HEK293 (cell line): ENCODE results near the gene DOK3.

Source experiments
- CTCF ChIA-PET: fragments of 350-600 bp; formaldehyde crosslinking; extraction: SDS; loops from one replicate; lab custom pipeline; 2021; ENCODE audit warnings: antibody characterized with exemption; lab: Yijun Ruan, JAX
- POLR2A ChIA-PET: fragments of 300-600 bp; formaldehyde crosslinking; extraction: SDS; loops from one replicate; lab custom pipeline; 2020; ENCODE audit warnings: antibody characterized with exemption, inconsistent platforms; lab: Yijun Ruan, JAX
- H3K27ac ChIP-seq: fragments of 200-500 bp; sonication (Bioruptor generic); 2 replicates; pipeline ENCODE4 v1.5.1; 2014; ENCODE audit warnings: low read depth, low read length, control low read depth, inconsistent platforms; ENCODE audit errors: extremely low read depth
- H3K36me3 ChIP-seq, 2 experiments: fragments of 200-500 bp in 1 of 2; sonication (Bioruptor generic) in 1 of 2; 1 replicate in 1 of 2; 2 replicates in 1 of 2; pipeline ENCODE4 v1.5.1; 2014 to 2017; ENCODE audit warnings: inconsistent platforms in 2 of 2, low read length in 2 of 2; ENCODE audit not compliant: control insufficient read depth in 2 of 2, insufficient read depth in 1 of 2
- H3K4me1 ChIP-seq: fragments of 200-500 bp; sonication (Bioruptor generic); 2 replicates; pipeline ENCODE4 v1.5.1; 2014; ENCODE audit warnings: mild to moderate bottlenecking, low read length, inconsistent platforms; ENCODE audit not compliant: control insufficient read depth, insufficient read depth
- H3K4me3 ChIP-seq: 2 replicates; pipeline ENCODE4 v1.5.1; 2011; ENCODE audit warnings: low read depth, mild to moderate bottlenecking, control low read depth, low read length, moderate library complexity
- H3K9me3 ChIP-seq: fragments of 200-500 bp; sonication (Bioruptor generic); 2 replicates; pipeline ENCODE4 v1.5.1; 2014; ENCODE audit warnings: low read depth, low read length, inconsistent platforms; ENCODE audit not compliant: control insufficient read depth, insufficient read depth
- GLIS1 ChIP-seq: fragments of 450-650 bp; formaldehyde crosslinking; IDR thresholded peaks from 2 replicates; pipeline ENCODE4 v1.5.1; 2016; ENCODE audit warnings: missing biosample characterization, missing genetic modification characterization
- YY1 ChIP-seq: fragments of 450-650 bp; formaldehyde crosslinking; IDR thresholded peaks from 2 replicates; pipeline ENCODE4 v1.5.1; 2018; ENCODE audit warnings: missing biosample characterization, missing genetic modification characterization
- YY2 ChIP-seq: fragments of 450-650 bp; formaldehyde crosslinking; IDR thresholded peaks from 2 replicates; pipeline ENCODE4 v1.5.1; 2016; ENCODE audit warnings: missing biosample characterization, missing genetic modification characterization
- ZFHX2 ChIP-seq: fragments of 450-650 bp; formaldehyde crosslinking; conservative IDR thresholded peaks from 2 replicates; pipeline ENCODE4 v1.5.1; 2016; ENCODE audit warnings: missing biosample characterization, missing genetic modification characterization
- ZFP3 ChIP-seq: fragments of 450-650 bp; formaldehyde crosslinking; IDR thresholded peaks from 2 replicates; pipeline ENCODE4 v1.5.1; 2016; ENCODE audit warnings: low read depth, missing biosample characterization, missing genetic modification characterization
- ZNF211 ChIP-seq: fragments of 450-650 bp; formaldehyde crosslinking; IDR thresholded peaks from 2 replicates; pipeline ENCODE4 v1.5.1; 2016; ENCODE audit warnings: low read depth, missing biosample characterization, missing genetic modification characterization
- ZNF24 ChIP-seq: fragments of 450-650 bp; formaldehyde crosslinking; IDR thresholded peaks from 2 replicates; pipeline ENCODE4 v1.5.1; 2016; ENCODE audit warnings: missing biosample characterization, missing genetic modification characterization
- ZNF404 ChIP-seq: fragments of 450-650 bp; formaldehyde crosslinking; IDR thresholded peaks from 2 replicates; pipeline ENCODE4 v1.5.1; 2017; ENCODE audit warnings: missing biosample characterization, missing genetic modification characterization
- ZNF473 ChIP-seq: fragments of 450-650 bp; formaldehyde crosslinking; IDR thresholded peaks from 2 replicates; pipeline ENCODE4 v1.5.1; 2017; ENCODE audit warnings: missing biosample characterization, missing genetic modification characterization
- ZNF544 ChIP-seq: fragments of 450-650 bp; formaldehyde crosslinking; IDR thresholded peaks from 2 replicates; pipeline ENCODE4 v1.5.0; 2017; ENCODE audit warnings: missing biosample characterization, missing genetic modification characterization
- ZNF558 ChIP-seq: fragments of 450-650 bp; formaldehyde crosslinking; IDR thresholded peaks from 2 replicates; pipeline ENCODE4 v1.5.1; 2016; ENCODE audit warnings: missing biosample characterization, missing genetic modification characterization
- ZNF600 ChIP-seq: fragments of 450-650 bp; formaldehyde crosslinking; IDR thresholded peaks from 2 replicates; pipeline ENCODE4 v1.5.1; 2016; ENCODE audit warnings: missing biosample characterization, missing genetic modification characterization
- ZNF670 ChIP-seq: fragments of 450-650 bp; formaldehyde crosslinking; IDR thresholded peaks from 2 replicates; pipeline ENCODE4 v1.5.1; 2016; ENCODE audit warnings: missing biosample characterization, missing genetic modification characterization, low read depth
- ZNF76 ChIP-seq: fragments of 450-650 bp; formaldehyde crosslinking; IDR thresholded peaks from 2 replicates; pipeline ENCODE4; 2016; ENCODE audit warnings: low read depth, missing biosample characterization, missing genetic modification characterization, borderline replicate concordance
- ZSCAN23 ChIP-seq: fragments of 450-650 bp; formaldehyde crosslinking; IDR thresholded peaks from 2 replicates; pipeline ENCODE4 v1.5.1; 2016; ENCODE audit warnings: missing biosample characterization, missing genetic modification characterization
- TF ChIP-seq, protein P1 (sequence below): fragments of 450-650 bp; formaldehyde crosslinking; IDR thresholded peaks from 2 replicates; pipeline ENCODE4 v1.5.1; 2017; ENCODE audit warnings: missing biosample characterization, missing genetic modification characterization
- TF ChIP-seq, protein P2 (sequence below): fragments of 450-650 bp; formaldehyde crosslinking; IDR thresholded peaks from 2 replicates; pipeline ENCODE4 v1.5.1; 2016; ENCODE audit warnings: missing biosample characterization, missing genetic modification characterization
- TF ChIP-seq, protein P3 (sequence below): fragments of 450-650 bp; formaldehyde crosslinking; IDR thresholded peaks from 2 replicates; pipeline ENCODE4 v1.5.1; 2016; ENCODE audit warnings: missing biosample characterization, missing genetic modification characterization
- TF ChIP-seq, protein P4 (sequence below): fragments of 450-650 bp; formaldehyde crosslinking; IDR thresholded peaks from 2 replicates; pipeline ENCODE4 v1.5.1; 2016; ENCODE audit warnings: missing biosample characterization, missing genetic modification characterization

Gene DOK3

DNA sequence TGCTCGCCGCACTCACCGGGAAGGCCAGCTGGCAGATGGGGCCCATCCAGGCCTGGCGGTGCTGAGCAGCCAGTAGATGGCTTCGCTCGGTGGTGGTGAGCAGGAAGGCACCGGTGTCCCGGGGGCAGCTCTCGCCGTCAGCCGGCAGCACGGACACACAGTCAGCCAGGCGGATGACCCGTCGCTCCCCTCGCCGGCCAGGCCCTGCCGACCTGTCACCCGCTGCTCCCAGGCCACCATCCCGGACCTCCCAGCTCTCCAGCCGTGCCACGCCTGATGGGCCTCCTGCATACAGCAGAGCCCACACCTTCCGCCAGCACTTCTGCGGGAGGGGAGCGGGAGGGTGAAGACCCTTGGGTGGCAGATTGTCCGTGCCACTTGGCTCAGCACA lies 1.4 kb downstream of the DOK3 start:
- POLR2A ChIA-PET = interaction anchor here (0.9 to 3.1 kb wide), 4 partner anchors 11 to 82 kb away, joined by 3 to 18 read pairs (median 6); partner anchors contain the start of genes GRK6 and PDLIM7
- Histone ChIP-seq H3K27ac (no peak overlapping the region), H3K4me1 (no peaks in the 10 kb centered on the region), H3K36me3 (peaks cover 3 to 44% of the 10 kb centered on the region in 2 experiments; a peak in 2 of 3 replicates), H3K9me3 (no peaks in the 10 kb centered on the region), H3K4me3 (no peak overlapping the region)
- TF ChIP-seq GLIS1 (tag by site-specific recombination) (no peak), ZFHX2 (tag by site-specific recombination) (no peak), ZNF76 (tag by site-specific recombination) (no peak), ZNF670 (tag by site-specific recombination) (no peak), ZNF600 (no peak), YY2 (tag by site-specific recombination) (no peak), ZNF544 (no peak), ZSCAN23 (no peak), ZNF24 (no peak), YY1 (tag by site-specific recombination) (no peak), ZFP3 (no peak)
- TF ChIP-seq, protein P1, sequence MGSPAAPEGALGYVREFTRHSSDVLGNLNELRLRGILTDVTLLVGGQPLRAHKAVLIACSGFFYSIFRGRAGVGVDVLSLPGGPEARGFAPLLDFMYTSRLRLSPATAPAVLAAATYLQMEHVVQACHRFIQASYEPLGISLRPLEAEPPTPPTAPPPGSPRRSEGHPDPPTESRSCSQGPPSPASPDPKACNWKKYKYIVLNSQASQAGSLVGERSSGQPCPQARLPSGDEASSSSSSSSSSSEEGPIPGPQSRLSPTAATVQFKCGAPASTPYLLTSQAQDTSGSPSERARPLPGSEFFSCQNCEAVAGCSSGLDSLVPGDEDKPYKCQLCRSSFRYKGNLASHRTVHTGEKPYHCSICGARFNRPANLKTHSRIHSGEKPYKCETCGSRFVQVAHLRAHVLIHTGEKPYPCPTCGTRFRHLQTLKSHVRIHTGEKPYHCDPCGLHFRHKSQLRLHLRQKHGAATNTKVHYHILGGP (tag by site-specific recombination) = no peak
- TF ChIP-seq, protein P2, sequence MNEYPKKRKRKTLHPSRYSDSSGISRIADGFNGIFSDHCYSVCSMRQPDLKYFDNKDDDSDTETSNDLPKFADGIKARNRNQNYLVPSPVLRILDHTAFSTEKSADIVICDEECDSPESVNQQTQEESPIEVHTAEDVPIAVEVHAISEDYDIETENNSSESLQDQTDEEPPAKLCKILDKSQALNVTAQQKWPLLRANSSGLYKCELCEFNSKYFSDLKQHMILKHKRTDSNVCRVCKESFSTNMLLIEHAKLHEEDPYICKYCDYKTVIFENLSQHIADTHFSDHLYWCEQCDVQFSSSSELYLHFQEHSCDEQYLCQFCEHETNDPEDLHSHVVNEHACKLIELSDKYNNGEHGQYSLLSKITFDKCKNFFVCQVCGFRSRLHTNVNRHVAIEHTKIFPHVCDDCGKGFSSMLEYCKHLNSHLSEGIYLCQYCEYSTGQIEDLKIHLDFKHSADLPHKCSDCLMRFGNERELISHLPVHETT (tag by site-specific recombination) = no peak
- CTCF ChIA-PET = no interaction called here

DNA sequence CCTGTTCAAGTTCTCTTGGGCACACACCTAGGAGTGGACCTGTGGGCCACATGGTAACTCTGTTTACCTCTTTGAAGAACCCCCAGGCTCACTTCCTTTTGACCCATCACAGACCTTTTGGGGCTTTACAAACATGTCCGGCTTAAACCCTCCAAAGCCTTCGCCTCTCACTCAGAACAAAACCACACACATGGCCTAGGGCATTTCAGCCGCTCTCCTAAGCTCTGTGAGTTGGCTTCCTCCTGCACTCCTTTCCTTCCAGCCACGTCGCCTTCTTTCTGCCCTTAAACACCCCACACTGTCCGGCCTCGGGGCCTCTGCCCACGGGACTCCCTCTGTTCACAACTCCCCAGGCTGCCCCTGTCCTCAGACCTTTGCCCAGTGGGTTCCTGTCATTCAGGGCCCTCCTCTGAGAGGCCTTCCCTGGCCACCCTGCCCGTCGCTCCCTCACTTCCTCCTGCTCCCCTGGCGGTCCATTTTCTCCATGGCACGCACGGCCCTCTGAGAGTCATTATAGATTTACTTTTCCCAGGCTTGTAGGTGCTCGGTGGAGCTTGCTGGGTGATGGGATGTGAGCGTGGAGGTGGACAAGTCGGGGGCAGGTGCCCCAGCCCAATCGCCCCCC lies 1.9 kb downstream of the DOK3 start:
- POLR2A ChIA-PET = interaction anchor here (0.7 to 3.1 kb wide), 4 partner anchors 11 to 81 kb away, joined by 3 to 18 read pairs (median 4); partner anchors contain the start of genes GRK6 and PDLIM7
- Histone ChIP-seq H3K36me3 (peaks cover 0 to 39% of the 10 kb centered on the region in 2 experiments; a peak in 2 of 3 replicates), H3K9me3 (no peaks in the 10 kb centered on the region)
- no peak for TF ChIP-seq ZNF404 (tag by site-specific recombination)
- TF ChIP-seq ZNF473 = no peak
- TF ChIP-seq, protein P3, sequence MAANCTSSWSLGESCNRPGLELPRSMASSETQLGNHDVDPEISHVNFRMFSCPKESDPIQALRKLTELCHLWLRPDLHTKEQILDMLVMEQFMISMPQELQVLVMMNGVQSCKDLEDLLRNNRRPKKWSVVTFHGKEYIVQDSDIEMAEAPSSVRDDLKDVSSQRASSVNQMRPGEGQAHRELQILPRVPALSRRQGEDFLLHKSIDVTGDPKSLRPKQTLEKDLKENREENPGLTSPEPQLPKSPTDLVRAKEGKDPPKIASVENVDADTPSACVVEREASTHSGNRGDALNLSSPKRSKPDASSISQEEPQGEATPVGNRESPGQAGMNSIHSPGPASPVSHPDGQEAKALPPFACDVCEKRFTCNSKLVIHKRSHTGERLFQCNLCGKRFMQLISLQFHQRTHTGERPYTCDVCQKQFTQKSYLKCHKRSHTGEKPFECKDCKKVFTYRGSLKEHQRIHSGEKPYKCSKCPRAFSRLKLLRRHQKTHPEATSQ (tag by site-specific recombination) = no peak
- no peak for TF ChIP-seq ZNF558 (tag by site-specific recombination)
- no peak for TF ChIP-seq ZNF211 (tag by site-specific recombination)
- TF ChIP-seq, protein P4, sequence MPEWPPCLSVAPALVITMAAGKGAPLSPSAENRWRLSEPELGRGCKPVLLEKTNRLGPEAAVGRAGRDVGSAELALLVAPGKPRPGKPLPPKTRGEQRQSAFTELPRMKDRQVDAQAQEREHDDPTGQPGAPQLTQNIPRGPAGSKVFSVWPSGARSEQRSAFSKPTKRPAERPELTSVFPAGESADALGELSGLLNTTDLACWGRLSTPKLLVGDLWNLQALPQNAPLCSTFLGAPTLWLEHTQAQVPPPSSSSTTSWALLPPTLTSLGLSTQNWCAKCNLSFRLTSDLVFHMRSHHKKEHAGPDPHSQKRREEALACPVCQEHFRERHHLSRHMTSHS (tag by site-specific recombination) = no peak
- TF ChIP-seq, all 188 proteins: peak for 0
- Histone ChIP-seq H3K4me3 (no peak overlapping the region), H3K27ac (no peak overlapping the region), H3K4me1 (no peaks in the 10 kb centered on the region)
- CTCF ChIA-PET = interaction anchor here (0.6 to 1.1 kb wide), 2 partner anchors 8 to 21 kb away, joined by 3 read pairs; no protein-coding TSS in a partner anchor
